Measurements from ENCODE around the gene ARAP3. TPM values are rescaled to one million over a fixed set of nuclear protein-coding genes. Genes with fewer than 3 reads are reported as not detected.

ARAP3 gene
- total RNA-seq, 1 experiment from 2014 or later, result 17.5 TPM

GRCh38 chr5:141605523-141606277, 76.3 kb downstream of the ARAP3 start:
- H3K9me3 Mint-ChIP-seq (ENCODE audit: low read depth, unreplicated experiment), result no peaks in the 10 kb centered on the region
- H3K36me3 Mint-ChIP-seq (ENCODE audit: insufficient read depth, unreplicated experiment), result peaks cover 21% of the 10 kb centered on the region
- peaks cover 47% of the 10 kb centered on the region for H3K4me1 Mint-ChIP-seq (ENCODE audit: low read depth, unreplicated experiment)
- no peak for DNase-seq
- H3K4me3 Mint-ChIP-seq (ENCODE audit: low read depth, unreplicated experiment), result no peak overlapping the region
- no peaks in the 10 kb centered on the region for H3K27me3 Mint-ChIP-seq (ENCODE audit: unreplicated experiment)
- CTCF ChIA-PET, result no interaction called here
- H3K27ac Mint-ChIP-seq (ENCODE audit: unreplicated experiment), result peak overlapping the region; percentile 22
- no TSS peak for BruUV-seq (replicated peaks)
- TF ChIP-seq CTCF (IDR thresholded peaks at IDR 0.05; ENCODE audit: unreplicated experiment), result no peak
- intact Hi-C loops (cut with micrococcal nuclease; ENCODE audit: unreplicated experiment), result loop anchor here (2.0 kb wide), 1 partner anchor 13 kb away; no protein-coding TSS in a partner anchor

DNA sequence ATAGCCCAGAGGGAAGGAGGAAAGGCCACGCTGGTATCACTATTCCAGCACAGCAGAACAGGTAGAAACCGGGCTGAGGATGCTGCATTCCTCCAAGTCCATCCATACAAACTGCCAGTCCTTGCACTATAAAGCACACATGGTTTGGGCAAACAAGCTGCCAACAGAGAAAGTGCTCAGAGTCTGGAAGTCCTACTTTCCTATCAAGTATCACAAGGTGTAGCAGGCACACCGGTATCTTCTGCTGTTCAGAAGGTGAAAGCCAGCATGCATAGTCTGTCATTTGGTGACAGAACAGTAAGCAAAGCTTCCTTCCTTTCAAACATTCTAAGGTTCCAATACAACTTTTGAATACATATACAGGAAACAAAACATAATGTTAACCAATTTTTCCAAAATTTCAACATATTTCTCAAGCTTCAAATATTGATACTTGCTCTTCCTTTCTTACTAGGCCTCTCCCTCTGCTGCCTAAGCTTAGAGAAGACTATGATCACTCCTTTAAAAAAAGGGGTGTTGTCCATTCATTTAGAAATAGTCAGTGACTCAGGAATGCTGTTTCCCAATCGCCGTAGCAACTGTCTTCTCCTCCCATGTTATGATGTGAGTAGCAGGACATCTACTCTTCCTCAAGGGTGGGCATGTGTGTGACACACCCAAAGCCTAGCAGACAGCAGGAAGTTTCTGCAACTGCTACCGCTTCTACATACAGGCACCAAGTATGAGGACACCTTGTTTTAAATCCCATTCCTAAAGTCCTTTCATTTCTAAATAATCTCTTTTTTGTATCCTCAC, 77.9 kb downstream of the ARAP3 start:
- DNase-seq, result peak; percentile 62
- no peak for TF ChIP-seq CTCF (IDR thresholded peaks at IDR 0.05; ENCODE audit: unreplicated experiment)
- BruUV-seq (replicated peaks), result no TSS peak
- no peaks in the 10 kb centered on the region for H3K27me3 Mint-ChIP-seq (ENCODE audit: unreplicated experiment)
- peaks cover 50% of the 10 kb centered on the region for H3K4me1 Mint-ChIP-seq (ENCODE audit: low read depth, unreplicated experiment)
- peak overlapping the region; percentile 0 for H3K4me3 Mint-ChIP-seq (ENCODE audit: low read depth, unreplicated experiment)
- peaks cover 13% of the 10 kb centered on the region for H3K36me3 Mint-ChIP-seq (ENCODE audit: insufficient read depth, unreplicated experiment)
- intact Hi-C loops (cut with micrococcal nuclease; ENCODE audit: unreplicated experiment), result loop anchor here (1.0 kb wide), 1 partner anchor 14 kb away; the partner anchor contains the start of gene DIAPH1
- CTCF ChIA-PET, result interaction anchor here (0.8 to 1.2 kb wide), 3 partner anchors 11 to 33 kb away, joined by 3 to 5 read pairs (median 3); partner anchors contain the start of genes DIAPH1, HDAC3 and RELL2
- H3K27ac Mint-ChIP-seq (ENCODE audit: unreplicated experiment), result peak overlapping the region; percentile 41
- H3K9me3 Mint-ChIP-seq (ENCODE audit: low read depth, unreplicated experiment), result no peaks in the 10 kb centered on the region

Other genes with a start within 250 kb of the ARAP3 start
- 49.4 and 73.0 TPM in 2 replicates for gene PCDHGC3, start 206.3 kb downstream of the ARAP3 start, total RNA-seq (2022)
- gene PCDHGC4, start 197.2 kb downstream of the ARAP3 start, total RNA-seq (2022), result 1.2 and 2.2 TPM in 2 replicates
- gene PCDHGC5, start 193.1 kb downstream of the ARAP3 start, total RNA-seq (2022), result 1.5 and 2.1 TPM in 2 replicates
- gene DIAPH1, start 63.2 kb downstream of the ARAP3 start, total RNA-seq (2022), result 176 and 219 TPM in 2 replicates
- gene HDAC3, start 45.4 kb downstream of the ARAP3 start, total RNA-seq (2022), result 96.3 and 102 TPM in 2 replicates
- 12.5 and 12.6 TPM in 2 replicates for gene RELL2, start 45.2 kb downstream of the ARAP3 start, total RNA-seq (2022)
- 41.4 and 41.8 TPM in 2 replicates for gene FCHSD1, start 30.8 kb downstream of the ARAP3 start, total RNA-seq (2022)
- gene PCDH1, start 196.2 kb upstream of the ARAP3 start, total RNA-seq (2022), result 146 and 167 TPM in 2 replicates
- 78.0 and 78.5 TPM in 2 replicates for gene DELE1, start 241.6 kb upstream of the ARAP3 start, total RNA-seq (2022)